ENCODE data around the gene FNTB. TPM values are rescaled to one million over a fixed set of nuclear protein-coding genes. Genes with fewer than 3 reads are reported as not detected.

Gene FNTB
- total RNA-seq, 1 experiment from 2014 or later, result 14.2 TPM

- POLR2A ChIA-PET, result interaction anchor here (0.6 kb wide), 1 partner anchor 104 kb away, joined by 6 read pairs; no protein-coding TSS in a partner anchor
- H3K4me1 Mint-ChIP-seq, result peaks cover 11% of the 10 kb centered on the region
- H3K27ac Mint-ChIP-seq, result no peak overlapping the region
- DNase-seq (ENCODE audit: low spot score), result no peak
- H3K9me3 Mint-ChIP-seq, result peaks cover 19% of the 10 kb centered on the region
- ATAC-seq, result no peak
- H3K27me3 Mint-ChIP-seq (ENCODE audit: low read depth), result no peaks in the 10 kb centered on the region; the same call in 1 of the 2 replicates
- TF ChIP-seq NFE2L1 (CRISPR knock-in tag; IDR thresholded peaks at IDR 0.05) (no peak), ZNF512 (CRISPR knock-in tag; IDR thresholded peaks at IDR 0.05; ENCODE audit: borderline replicate concordance) (no peak), CBFB (CRISPR knock-in tag; IDR thresholded peaks at IDR 0.05; ENCODE audit: low read depth) (no peak), ATF2 (CRISPR knock-in tag; IDR thresholded peaks at IDR 0.05; ENCODE audit: borderline replicate concordance, low read depth) (no peak), TEAD4 (CRISPR knock-in tag; IDR thresholded peaks at IDR 0.05) (no peak), PRDM15 (CRISPR knock-in tag; IDR thresholded peaks at IDR 0.05) (no peak), ZNF396 (CRISPR knock-in tag; IDR thresholded peaks at IDR 0.05; ENCODE audit: borderline replicate concordance) (no peak), ELF4 (CRISPR knock-in tag; IDR thresholded peaks at IDR 0.05; ENCODE audit: low read depth) (no peak), FOXK1 (CRISPR knock-in tag; IDR thresholded peaks at IDR 0.05) (no peak), HMGA2 (CRISPR knock-in tag; IDR thresholded peaks at IDR 0.05) (no peak), ZNF416 (CRISPR knock-in tag; IDR thresholded peaks at IDR 0.05) (no peak), CREM (CRISPR knock-in tag; IDR thresholded peaks at IDR 0.05) (no peak), IRF1 (CRISPR knock-in tag; IDR thresholded peaks at IDR 0.05) (no peak), AR (CRISPR knock-in tag; IDR thresholded peaks at IDR 0.05) (no peak), PREB (CRISPR knock-in tag; IDR thresholded peaks at IDR 0.05; ENCODE audit: borderline replicate concordance) (no peak), ZNF121 (CRISPR knock-in tag; IDR thresholded peaks at IDR 0.05) (no peak), RORB (CRISPR knock-in tag; IDR thresholded peaks at IDR 0.05) (no peak)
- H3K36me3 Mint-ChIP-seq, result peaks cover 73% of the 10 kb centered on the region
- no peak overlapping the region for H3K4me3 Mint-ChIP-seq
- CTCF ChIA-PET, result no interaction called here
Observed at GRCh38 chr14:65092349-65092748, 105.7 kb downstream of the FNTB start.
